Measurements from ENCODE around the gene SRPK2.

SRPK2 gene

DNA sequence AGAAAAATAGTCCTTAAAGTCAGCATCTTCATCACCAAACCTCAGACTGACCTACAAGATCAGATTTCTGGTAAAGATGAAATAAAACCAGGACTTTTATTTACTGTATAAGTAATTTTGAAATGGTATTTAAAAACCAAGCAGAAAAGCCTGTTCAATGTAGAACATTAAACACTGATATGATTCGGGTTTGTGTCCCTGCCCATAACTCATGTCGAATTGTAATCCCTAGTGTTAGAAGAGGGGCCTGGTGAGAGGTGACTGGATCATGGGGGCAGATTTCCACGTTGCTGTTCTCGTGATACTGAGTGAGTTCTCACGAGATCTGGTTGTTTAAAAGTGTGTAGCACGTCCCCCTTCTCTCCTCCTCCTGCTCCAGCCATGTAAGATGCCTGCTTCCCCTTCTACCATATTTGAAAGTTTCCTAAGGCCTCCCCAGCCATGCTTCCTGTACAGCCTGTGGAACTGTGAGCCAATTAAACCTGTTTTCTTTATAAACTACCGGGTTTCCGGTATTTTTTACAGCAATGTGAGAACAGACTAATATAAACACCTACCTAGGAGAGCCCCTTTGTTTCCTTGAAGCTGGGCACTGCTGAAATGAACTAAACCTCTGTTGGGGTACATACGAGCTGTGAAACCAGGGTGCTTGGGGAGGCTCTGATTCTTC, 254.6 kb downstream of the SRPK2 start:
- DNase-seq (ENCODE audit: low spot score) = no peak

DNA sequence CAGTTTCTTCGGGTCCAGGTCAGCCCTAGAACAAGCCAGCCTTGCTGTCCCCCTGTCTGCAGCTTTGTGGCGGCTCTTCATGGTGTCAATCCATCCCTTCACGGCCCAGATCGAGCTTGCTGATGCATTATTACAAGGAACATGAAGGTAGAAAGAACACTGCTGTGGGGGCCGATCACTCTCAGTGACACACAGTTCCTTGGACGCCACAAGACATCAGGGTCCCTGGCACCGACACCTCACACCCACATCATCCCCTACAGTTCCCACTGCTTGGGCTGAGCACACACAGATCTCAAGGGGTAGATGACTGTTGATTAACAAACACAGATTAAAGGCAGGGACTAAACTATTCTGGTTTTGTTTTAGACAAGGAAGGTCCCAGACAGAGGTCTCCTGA, 255.4 kb downstream of the SRPK2 start:
- DNase-seq (ENCODE audit: low spot score) = no peak

DNA sequence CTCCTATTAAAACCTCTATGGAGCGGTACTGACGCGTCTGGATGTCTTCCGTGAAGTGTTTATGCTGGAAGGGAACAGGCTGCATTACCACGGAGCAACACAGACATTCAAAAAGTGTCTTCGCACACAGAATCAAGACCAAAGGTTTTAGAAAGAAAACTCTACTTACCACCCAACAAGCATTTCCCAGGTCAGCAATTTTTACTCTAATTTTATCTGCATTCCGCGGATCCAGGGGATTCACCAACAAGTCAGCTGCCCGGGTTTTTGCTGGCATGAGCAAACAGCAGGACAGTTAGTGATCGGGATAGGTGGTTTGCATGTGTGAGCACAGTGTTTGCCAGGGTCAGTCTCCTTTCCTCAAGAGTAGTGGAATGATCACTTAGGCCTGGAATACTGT, 255.9 kb downstream of the SRPK2 start:
- DNase-seq (ENCODE audit: low spot score) = no peak

DNA sequence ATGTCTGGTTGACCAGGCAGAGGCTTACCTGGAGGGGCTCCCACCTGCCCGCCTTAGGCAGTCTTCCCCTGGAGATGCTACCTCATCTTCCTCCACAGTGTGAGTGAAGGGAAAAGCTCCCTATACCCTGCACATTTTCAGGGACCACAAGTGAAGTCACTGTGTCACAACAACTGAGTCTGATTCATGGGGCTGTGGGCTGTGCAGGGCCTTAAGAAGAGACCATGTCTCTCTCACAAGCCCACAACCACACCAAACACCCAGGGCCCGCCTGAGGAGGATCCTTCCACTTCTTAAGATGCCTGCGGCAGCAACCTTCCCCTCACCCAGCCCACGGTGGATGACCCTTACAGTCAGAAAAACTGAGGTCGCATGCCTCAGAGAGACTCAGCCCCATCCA, 256.4 kb downstream of the SRPK2 start:
- no peak for DNase-seq (ENCODE audit: low spot score)

DNA sequence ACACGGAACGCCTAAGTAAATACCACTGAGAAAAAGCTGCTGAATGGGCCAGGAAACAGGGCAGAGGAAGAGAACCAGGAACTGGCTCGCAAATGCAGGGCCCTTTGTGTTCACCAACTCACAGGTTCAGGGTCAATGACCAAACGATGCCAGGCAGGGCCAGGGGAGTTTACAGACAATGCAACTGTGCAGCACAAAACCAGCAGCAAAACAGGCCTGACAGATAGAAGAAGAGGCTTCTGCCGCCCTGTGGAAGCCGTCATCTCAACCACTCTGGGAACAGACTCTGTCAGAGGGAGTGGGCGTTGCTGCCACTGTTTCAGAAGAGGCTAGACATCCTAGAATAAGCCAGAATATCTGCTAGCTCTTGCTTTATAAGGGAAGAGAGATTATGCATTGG, 256.8 kb downstream of the SRPK2 start:
- DNase-seq (ENCODE audit: low spot score) = no peak

DNA sequence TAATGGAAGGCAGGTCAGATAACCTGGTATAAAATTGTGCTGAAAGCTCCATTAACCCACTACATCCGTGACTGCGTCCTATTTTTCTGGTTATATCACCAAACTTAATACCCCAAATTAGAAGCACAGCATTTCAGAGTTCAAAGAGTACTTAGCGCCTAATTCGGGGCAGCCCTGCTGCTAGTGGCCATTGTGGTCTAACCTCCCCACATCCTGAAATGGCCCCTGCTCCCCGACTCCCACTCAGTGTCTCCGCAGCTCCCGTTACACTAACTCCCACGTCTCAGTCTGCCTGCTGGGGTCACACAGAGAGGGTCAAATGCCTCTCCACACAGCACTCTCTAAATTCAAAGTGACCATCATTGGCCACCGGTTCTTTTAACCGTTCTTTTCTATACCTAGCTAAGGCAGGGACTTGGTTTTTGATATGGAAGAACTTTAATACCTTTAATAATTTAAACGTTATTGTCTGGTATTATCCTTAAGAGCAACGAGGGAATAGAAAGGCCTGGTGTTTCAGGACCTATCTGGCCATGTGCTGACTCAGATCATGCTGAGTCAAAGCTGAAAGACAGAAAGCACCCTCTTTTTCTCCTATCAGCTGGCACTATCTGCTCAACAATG, 257.6 kb downstream of the SRPK2 start:
- DNase-seq (ENCODE audit: low spot score) = no peak

DNA sequence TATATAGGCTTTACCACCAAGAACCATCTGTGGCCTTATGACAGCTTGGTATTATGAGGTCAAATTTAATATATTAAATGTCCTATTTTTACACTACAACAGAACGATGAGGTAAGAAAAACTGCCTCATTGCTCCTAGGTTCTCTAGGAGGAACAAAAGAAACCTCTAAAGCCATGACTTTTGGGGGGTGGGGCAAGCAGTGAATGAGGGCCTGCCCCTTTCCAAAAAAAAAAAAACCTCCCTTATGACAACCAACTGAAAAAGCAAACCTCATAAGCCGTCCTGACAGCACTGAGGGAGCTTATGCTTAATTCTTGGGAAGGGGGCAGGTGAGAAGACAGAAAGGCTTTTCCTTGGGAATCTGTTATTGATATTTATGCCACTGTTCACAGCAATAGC, 258.1 kb downstream of the SRPK2 start:
- no peak for DNase-seq (ENCODE audit: low spot score)

DNA sequence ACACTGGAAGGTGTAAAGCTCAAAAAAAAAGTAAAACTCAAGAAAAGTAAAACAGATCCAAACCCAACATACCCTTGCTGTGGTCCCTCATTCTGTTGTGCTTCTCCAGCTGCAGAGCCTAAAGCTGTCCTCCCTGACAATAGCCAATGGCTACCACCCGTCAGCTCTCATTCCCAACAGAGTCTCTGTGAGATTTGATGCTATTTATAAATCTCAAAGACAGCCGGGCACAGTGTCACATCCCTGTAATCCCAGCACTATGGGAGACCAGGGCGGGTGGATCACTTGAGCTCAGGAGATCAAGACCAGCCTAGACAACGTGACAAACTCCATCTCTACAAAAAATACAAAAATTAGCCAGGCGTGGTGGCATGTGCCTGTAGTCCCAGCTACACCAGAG, 258.7 kb downstream of the SRPK2 start:
- no peak for DNase-seq (ENCODE audit: low spot score)

DNA sequence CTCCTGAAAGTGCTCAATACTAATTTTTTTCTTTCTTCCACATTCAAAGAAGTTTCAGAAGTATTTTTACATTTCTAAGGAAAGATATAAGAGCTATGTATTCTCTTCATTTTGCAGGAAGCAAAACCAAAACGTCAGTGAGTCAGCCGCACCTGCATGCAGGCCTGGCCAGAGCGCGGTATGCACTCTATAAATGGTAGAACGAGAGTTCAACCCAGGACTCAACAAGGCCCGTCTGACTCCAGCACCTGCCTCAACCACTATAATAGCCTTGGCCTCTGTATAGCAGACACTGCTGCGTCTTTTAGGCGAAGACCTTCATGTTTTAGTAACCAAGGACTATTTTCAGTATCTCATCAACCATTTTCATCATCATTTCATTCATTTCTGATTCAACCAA, 261.5 kb downstream of the SRPK2 start:
- DNase-seq (ENCODE audit: low spot score) = no peak

DNA sequence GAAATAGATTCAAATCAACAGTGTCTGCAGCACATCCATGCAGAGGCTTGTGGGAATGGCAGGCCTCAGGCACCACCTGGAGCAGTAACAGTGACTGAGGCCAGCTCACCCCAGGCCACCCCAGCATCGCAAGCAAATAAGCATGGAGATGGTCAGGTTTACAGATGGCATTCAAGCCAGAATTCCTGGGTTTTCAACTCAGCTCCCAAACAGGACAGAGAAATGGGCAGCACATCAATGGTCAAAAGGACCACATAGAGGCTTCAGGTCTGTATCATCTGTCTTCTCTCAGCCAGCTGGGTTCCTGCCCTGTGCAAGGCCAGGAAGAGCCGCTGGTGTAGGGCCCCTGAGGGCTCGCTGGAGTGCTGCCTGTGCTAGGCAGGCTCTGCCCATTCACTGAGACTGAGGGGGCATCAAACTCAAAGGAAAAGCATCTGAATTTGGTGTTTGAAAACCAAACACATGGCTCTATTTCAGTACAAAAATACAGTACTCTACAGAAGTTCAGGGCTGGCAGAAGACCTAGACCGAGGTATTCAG, 262.2 kb downstream of the SRPK2 start:
- DNase-seq (ENCODE audit: low spot score) = no peak

DNA sequence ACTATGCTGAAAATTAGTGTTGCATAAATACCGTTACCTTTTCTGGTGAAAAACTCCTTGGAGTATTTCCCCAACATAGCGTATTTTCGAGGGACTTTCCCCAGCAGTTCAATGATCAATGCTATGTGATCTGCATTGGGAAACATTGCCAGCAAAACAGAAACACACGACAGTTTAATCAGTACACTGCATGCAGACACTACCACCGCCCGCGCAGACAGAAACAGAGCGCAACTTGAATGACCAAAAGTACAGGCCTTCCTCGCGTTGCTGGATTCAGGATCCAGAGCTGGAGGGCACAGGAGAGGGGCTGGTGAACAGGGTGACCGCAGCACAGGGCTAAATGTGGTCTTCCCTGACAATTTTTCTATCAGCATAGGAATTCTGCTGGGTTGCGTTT, 263.0 kb downstream of the SRPK2 start:
- no peak for DNase-seq (ENCODE audit: low spot score)

DNA sequence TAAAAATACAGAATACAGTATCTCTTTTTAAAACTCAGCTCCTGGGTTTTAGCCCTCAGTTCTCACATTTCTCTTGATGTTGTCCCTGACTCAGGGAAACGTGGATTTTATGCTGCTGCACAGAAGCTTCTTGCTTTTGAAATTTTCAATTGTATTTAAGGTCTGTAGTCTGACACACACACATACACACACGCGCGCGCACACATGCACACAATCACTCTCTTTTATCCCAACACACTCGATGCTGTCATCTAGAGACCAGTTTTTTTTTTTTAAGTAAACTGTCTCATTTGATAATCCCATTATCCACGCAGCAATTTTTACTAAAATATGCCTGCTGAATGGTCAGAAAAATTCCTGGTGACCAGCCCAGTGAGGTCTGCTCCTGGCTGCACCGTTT, 266.1 kb downstream of the SRPK2 start:
- DNase-seq (ENCODE audit: low spot score) = no peak

DNA sequence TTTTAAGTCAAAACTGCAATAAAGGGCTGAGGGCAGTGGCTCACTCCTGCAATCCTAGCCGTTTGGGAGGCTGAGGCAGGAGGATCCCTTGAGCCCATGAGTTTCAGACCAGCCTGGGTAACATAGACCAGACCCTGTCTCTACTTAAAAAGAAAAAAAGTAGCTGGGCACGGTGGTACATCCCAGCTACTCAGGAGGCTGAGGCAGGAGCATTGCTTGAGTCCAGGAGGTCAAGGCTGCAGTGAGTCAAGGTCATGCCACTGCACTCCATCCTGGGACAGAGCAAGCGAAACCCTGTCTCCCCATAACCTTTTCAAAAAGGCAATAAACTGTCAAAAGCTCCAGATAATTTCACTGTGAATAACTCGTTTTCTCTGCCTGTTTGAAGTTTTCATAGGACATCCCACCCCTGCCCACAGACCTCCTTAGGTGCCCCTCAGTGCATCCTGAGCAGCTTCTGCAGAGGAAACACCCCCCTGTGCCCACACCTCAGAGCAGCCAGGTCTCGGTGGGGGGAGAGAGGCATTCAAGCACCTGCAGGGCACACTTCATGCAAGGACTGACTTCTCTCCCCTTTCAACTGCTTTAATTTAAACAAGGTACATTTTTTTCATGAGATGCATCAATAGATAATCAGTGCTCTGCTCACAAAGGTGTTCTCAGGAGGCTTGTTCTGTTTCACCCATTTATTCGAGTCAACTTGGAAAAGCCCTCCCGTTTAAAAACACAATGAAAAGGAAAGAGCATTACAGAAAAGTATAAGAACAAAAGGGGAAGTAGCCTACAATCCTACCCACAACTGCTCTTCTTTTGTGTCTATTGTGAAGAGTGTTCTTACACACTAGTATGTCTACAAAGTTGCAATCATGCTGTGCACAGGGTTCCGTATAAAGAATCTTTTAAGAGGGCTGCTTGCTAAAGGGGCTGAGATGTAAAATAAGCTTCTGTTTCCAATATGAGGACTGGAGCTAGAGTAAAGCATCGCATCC, 269.8 kb downstream of the SRPK2 start:
- no peak for DNase-seq (ENCODE audit: low spot score)

DNA sequence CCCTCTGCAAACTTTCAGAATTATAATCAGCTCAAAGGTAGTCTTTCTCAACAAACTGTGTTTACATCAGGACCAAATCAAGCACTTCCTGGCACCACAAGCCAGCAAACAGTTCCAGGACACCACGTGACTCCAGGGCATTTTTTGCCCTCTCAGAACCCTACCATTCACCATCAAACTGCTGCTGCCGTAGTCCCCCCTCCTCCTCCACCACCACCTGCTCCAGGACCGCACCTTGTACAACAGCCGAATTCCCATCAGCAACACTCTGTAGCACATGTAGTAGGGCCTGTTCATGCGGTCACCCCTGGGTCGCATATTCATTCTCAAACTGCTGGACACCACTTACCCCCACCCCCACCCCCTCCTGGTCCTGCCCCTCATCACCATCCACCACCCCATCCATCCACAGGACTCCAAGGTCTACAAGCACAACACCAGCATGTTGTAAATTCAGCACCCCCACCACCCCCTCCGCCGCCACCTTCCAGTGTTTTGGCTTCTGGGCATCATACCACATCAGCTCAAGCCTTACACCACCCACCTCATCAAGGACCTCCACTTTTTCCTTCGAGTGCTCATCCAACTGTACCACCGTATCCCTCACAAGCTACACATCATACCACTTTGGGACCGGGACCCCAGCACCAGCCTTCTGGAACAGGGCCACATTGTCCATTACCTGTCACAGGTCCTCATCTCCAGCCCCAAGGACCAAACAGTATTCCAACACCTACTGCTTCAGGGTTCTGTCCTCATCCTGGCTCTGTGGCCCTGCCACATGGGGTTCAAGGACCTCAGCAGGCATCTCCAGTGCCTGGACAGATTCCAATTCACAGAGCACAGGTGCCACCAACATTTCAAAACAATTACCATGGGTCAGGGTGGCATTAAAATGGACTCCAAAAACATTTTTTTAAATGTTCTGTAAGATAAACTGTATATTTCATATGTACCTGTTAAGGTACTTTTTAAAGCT, 276.0 kb downstream of the SRPK2 start:
- no peak for DNase-seq (ENCODE audit: low spot score)

DNA sequence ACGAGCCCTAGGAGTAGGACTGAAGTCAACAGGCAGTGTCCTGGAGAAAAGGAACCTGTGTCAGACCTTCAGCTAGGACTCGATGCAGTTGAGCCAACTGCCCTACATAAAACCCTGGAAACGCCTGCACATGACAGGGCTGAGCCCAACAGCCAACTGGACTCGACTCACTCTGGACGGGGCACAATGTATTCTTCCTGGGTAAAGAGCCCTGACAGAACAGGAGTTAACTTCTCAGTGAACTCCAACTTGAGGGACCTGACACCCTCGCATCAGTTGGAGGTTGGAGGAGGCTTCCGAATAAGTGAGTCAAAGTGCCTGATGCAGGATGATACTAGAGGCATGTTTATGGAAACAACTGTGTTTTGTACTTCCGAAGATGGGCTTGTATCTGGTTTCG, 281.3 kb downstream of the SRPK2 start:
- DNase-seq (ENCODE audit: low spot score) = no peak

DNA sequence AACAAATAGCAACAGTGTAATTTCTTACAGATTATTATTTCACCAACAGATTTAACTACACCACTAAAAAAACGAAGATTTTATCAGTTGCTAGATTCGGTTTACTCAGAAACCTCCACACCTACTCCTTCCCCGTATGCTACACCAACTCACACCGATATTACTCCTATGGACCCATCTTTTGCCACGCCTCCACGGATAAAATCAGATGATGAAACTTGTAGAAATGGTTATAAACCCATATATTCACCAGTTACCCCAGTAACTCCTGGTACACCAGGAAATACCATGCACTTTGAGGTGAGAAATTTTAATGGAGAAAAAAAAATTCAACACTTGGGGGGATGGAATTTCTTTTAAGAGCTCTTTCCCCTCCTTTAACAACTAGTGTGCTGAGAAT, 282.2 kb downstream of the SRPK2 start:
- DNase-seq (ENCODE audit: low spot score) = no peak

DNA sequence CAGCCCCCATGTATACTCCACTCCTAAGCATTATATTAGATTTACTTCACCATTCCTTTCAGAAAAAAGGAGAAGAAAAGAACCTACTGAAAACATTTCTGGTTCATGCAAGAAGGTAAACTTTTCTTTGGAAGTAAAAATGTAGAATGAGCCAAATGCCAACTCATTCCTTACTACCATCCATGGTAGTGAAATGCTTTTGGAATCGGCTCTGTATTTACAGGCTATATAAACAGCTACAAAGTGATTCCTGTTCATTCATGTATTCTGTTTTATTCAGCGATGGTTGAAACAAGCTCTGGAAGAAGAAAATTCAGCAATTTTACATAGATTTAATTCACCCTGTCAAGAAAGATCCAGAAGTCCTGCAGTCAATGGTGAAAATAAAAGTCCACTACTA, 283.1 kb downstream of the SRPK2 start:
- DNase-seq (ENCODE audit: low spot score) = no peak

DNA sequence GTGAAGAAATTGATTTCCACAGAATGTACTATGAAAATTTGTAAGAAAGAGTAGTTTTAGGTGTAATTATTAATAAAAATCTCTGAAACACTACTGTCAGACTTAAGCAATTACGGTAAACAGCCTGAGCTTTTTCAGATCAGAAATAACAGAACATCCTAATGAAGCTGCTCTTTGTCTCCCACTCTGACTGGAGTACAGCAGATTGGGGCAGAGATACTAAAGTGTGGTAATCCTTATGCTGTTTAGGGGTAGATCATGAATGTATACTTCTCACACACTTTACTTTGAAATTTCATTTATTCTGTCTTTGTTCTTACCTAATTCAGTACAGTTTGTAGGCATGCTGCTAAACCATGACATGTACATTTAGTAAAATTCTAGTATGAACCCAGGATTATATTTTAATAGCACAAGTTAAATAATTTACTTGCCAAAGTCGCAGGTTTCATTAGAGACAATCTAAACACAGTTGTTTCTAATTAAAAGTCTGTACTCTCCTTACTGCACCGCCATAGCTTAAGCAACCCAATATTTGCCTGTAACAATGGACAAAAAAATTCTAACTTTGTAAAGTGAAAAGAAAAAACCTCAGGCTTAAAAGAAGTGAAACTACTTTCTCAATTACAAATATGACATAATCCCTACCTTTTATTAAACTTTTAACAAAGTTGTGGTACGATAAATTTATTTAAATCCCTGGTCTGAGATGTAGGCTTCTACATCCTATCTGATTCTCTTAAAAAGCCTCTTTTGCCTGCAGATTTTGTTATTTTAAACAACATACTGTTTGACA, 286.0 kb downstream of the SRPK2 start:
- no peak for DNase-seq (ENCODE audit: low spot score)

DNA sequence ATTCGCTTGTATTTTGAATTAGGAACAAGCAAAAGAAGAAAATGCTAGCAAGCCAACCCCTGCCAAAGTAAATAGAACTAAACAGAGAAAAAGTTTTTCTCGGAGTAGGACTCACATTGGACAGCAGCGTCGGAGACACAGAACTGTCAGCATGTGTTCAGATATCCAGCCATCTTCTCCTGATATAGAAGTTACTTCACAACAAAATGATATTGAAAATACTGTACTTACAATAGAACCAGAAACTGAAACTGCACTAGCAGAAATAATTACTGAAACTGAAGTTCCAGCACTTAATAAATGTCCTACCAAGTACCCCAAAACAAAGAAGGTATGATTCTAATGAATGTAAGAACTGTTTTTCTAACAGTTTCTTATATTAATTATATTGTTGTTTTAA, 286.9 kb downstream of the SRPK2 start:
- no peak for DNase-seq (ENCODE audit: low spot score)

DNA sequence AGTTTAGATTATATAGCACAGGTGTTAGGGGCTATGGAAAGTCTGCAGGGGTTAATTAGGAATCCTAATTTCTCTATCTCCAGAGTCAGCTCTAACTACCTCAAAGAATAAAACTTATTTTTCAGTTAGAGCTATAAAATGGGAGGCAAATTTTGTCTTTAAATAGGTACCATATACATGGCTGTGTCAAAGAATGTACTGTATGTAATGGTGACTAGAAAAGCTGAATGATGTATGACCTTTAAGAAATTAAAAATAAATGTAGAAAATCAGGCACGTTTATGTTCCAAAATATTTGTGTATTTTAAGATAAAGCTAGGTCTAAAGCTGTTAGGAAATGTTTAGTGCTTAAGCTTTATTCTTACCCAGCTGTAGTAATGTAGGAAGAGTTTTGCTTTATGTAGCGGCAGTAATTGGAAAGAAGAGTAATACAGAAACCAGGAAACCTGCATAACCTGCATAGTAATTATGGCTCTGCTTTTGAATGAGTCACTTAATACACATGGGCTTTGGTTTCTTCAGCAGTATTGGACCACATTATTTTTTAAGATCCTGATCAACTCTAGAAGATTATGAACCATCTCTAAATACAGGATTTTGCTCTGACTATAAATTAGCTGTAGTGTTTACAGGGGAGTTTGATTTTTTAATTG, 289.7 kb downstream of the SRPK2 start:
- no peak for DNase-seq (ENCODE audit: low spot score)

Data from LoVo (cell line).